CD14-positive monocyte (primary cell): ENCODE results near the gene ACTL6A. TPM values are rescaled to one million over a fixed set of nuclear protein-coding genes. Genes with fewer than 3 reads are reported as not detected.
A peak's percentile ranks its signal among the peaks of the same experiment; 100 is the strongest.

Experiments used
- DNase-seq, 3 donors: peaks; one replicate each; pipeline ENCODE4 v3.0.0-alpha.2; 2011 to 2022
- H2AFZ ChIP-seq: 2 replicates; pipeline ENCODE4 v1.6.0; 2012; ENCODE audit warnings: mild to moderate bottlenecking, low read depth, low read length, inconsistent platforms; ENCODE audit not compliant: insufficient read depth, poor library complexity, severe bottlenecking
- H3K27ac ChIP-seq, 2 donors: 1 replicate in 1 of 2; 2 replicates in 1 of 2; pipeline ENCODE4 v1.5.1; 2012 to 2013; ENCODE audit warnings: low read length in 2 of 2, control low read depth in 1 of 2, inconsistent platforms in 1 of 2, low read depth in 1 of 2, mild to moderate bottlenecking in 1 of 2
- H3K27me3 ChIP-seq, 2 donors: one replicate each; pipeline versions ENCODE4 v1.6.0 to v1.6.1; 2011 to 2013; ENCODE audit warnings: low read length in 2 of 2; ENCODE audit not compliant: control insufficient read depth in 2 of 2, insufficient read depth in 2 of 2
- H3K36me3 ChIP-seq, 2 donors: replicated peaks in 1 of 2; 1 replicate in 1 of 2; 2 replicates in 1 of 2; pipeline versions ENCODE4 v1.5.1 to v1.6.1; 2012 to 2013; ENCODE audit warnings: low read length in 2 of 2, control low read depth in 1 of 2, inconsistent platforms in 1 of 2, mild to moderate bottlenecking in 1 of 2; ENCODE audit not compliant: insufficient read depth in 2 of 2, control insufficient read depth in 1 of 2
- H3K4me1 ChIP-seq, 2 donors: 1 replicate in 1 of 2; 2 replicates in 1 of 2; pipeline versions ENCODE4 v1.5.1 to v1.6.1; 2012 to 2013; ENCODE audit warnings: low read length in 2 of 2, control low read depth in 1 of 2, inconsistent platforms in 1 of 2, mild to moderate bottlenecking in 1 of 2, moderate library complexity in 1 of 2; ENCODE audit not compliant: insufficient read depth in 2 of 2, control insufficient read depth in 1 of 2
- H3K4me2 ChIP-seq: replicated peaks from 2 replicates; pipeline ENCODE3; 2012; ENCODE audit warnings: low read length, moderate library complexity, mild to moderate bottlenecking; ENCODE audit not compliant: poor library complexity, severe bottlenecking; ENCODE audit errors: extremely low read depth
- H3K4me3 ChIP-seq, 3 experiments: fragments of 200-600 bp in 1 of 3; sonication (generic) in 1 of 3; replicated peaks in 1 of 3; 1 replicate in 2 of 3; 2 replicates in 1 of 3; pipeline ENCODE4 v1.5.1; 2011 to 2013; ENCODE audit warnings: low read length in 3 of 3, mild to moderate bottlenecking in 3 of 3, control low read depth in 2 of 3, low read depth in 2 of 3, inconsistent platforms in 1 of 3, moderate library complexity in 1 of 3
- H3K79me2 ChIP-seq: 2 replicates; pipeline ENCODE4 v1.6.0; 2012; ENCODE audit warnings: mild to moderate bottlenecking, control low read depth, inconsistent platforms, low read length, moderate library complexity; ENCODE audit not compliant: insufficient read depth
- H3K9ac ChIP-seq: 2 replicates; pipeline ENCODE4 v1.6.0; 2017; ENCODE audit warnings: low read length, mild to moderate bottlenecking; ENCODE audit not compliant: insufficient read depth, poor library complexity, severe bottlenecking
- H3K9me3 ChIP-seq, 2 donors: replicated peaks in 1 of 2; 1 replicate in 1 of 2; 2 replicates in 1 of 2; pipeline versions ENCODE4 v1.5.1 to v1.6.1; 2012 to 2013; ENCODE audit warnings: low read length in 2 of 2, control low read depth in 1 of 2; ENCODE audit not compliant: control insufficient read depth in 1 of 2, insufficient read depth in 1 of 2
- H4K20me1 ChIP-seq: 2 replicates; pipeline ENCODE4 v1.6.0; 2012; ENCODE audit warnings: mild to moderate bottlenecking, low read length, control low read depth, moderate library complexity; ENCODE audit not compliant: insufficient read depth
- H3K27ac Mint-ChIP-seq, 7 donors: one replicate each; pipeline ENCODE4 v1.8.0; 2020; ENCODE audit warnings: mild to moderate bottlenecking in 7 of 7, mixed read lengths in 7 of 7, moderate library complexity in 6 of 7, inconsistent platforms in 2 of 7
- H3K27me3 Mint-ChIP-seq, 3 donors: one replicate each; pipeline ENCODE4 v1.8.0; 2021 to 2022; ENCODE audit warnings: low read depth in 3 of 3, mild to moderate bottlenecking in 3 of 3, mixed read lengths in 3 of 3, moderate library complexity in 3 of 3, inconsistent platforms in 1 of 3
- H3K36me3 Mint-ChIP-seq, 2 donors: one replicate each; pipeline ENCODE4 v1.8.0; 2020; ENCODE audit warnings: mixed read lengths in 2 of 2, inconsistent platforms in 1 of 2, mild to moderate bottlenecking in 1 of 2
- H3K4me1 Mint-ChIP-seq: one replicate; pipeline ENCODE4 v1.8.0; 2020; ENCODE audit warnings: mild to moderate bottlenecking, mixed read lengths
- H3K4me3 Mint-ChIP-seq, 2 donors: one replicate each; pipeline ENCODE4 v1.8.0; 2020; ENCODE audit warnings: mild to moderate bottlenecking in 2 of 2, mixed read lengths in 2 of 2, moderate library complexity in 1 of 2
- H3K9me3 Mint-ChIP-seq, 7 donors: one replicate each; pipeline ENCODE4 v1.8.0; 2020 to 2022; ENCODE audit warnings: mixed read lengths in 7 of 7, mild to moderate bottlenecking in 6 of 7, moderate library complexity in 6 of 7, inconsistent platforms in 2 of 7
- WGBS: methylation state at CpG from one replicate; pipeline ENCODE4 v1.1.5; 2013; ENCODE audit warnings: missing lambda C conversion rate; ENCODE audit not compliant: insufficient coverage; 5-methylcytosine and 5-hydroxymethylcytosine counted together
- intact Hi-C, 2 donors: fragments of 100-400 bp; cut with micrococcal nuclease; formaldehyde crosslinking; loops; one replicate each; pipeline versions ENCODE4 v1.15.0 to v1.15.1; 2023
- polyA plus RNA-seq, 3 donors: library from polyadenylated mRNA; depleted of rRNA in 1 of 3; unstranded in 2 of 3; stranded (reverse) in 1 of 3; fragments of 300-500 nt in 2 of 3; fragments of >200 nt in 1 of 3; fragmentation: Illumina TruSeq in 2 of 3; gene quantifications; 1 replicate in 2 of 3; 2 replicates in 1 of 3; pipeline ENCODE4 v1.2.3, GENCODE V29; 2012 to 2021
- TF ChIP-seq, protein P1 (sequence below): fragments of 200-600 bp; IDR thresholded peaks from one replicate; pipeline ENCODE4 v1.8.0; 2022; ENCODE audit warnings: antibody characterized with exemption, mild to moderate bottlenecking

ACTL6A gene
- polyA plus RNA-seq, 3 donors, result 28.2 to 37.2 (median 35.9) TPM

DNA sequence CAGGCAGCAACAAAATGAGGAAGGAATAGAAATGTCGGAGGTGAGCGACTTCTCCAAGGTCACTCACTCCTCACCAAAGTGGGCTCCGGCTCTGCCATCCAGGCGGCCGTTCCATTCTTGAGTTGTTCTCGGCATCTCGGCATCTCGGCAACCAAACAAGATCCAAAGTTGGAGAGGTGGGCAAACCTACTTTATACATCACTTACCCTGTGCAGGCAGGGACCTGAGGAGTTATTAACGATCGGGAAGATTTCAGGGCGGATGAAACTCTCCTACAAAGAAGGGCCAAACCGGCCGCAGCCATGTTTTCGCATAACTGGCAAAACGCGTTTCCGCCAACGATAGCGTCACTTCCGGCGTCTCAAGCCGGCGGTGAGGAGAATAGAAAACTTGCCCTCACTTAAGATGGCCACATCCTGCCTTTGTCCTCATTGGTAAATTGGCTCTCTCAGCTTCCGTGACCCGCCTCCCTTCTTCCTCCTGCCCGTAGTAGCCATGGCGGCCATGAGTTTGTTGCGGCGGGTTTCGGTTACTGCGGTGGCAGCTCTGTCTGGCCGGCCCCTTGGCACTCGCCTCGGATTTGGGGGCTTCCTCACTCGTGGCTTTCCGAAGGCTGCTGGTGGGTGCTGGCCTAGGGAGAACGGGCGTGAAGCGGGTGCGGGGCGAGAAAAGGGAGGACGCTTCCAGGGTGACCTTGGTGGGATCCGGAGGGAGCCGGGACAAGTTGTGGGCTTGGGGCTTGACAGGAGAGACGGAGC lies 41.8 kb downstream of the ACTL6A start, which contains the start of the genes MRPL47 and NDUFB5:
TSS of gene MRPL47 (minus strand) at position 318 of the 758 bp plus-strand sequence. CDS start at position 304, 14 bp downstream.
TSS of gene NDUFB5 (plus strand) at position 474 of the 758 bp plus-strand sequence. CDS start at position 496, 22 bp downstream.
- no peaks in the 10 kb centered on the region for H3K9me3 Mint-ChIP-seq
- Histone ChIP-seq H4K20me1 (peaks cover 10% of the 10 kb centered on the region), H2AFZ (peak within 1 kb of the TSS; percentile 96), H3K9me3 (no peaks in the 10 kb centered on the region), H3K4me2 (peak within 1 kb of the TSS; percentile 90), H3K27me3 (no peaks in the 10 kb centered on the region), H3K27ac (peak within 1 kb of the TSS; percentile 95 to 99), H3K9ac (peak within 1 kb of the TSS; percentile 95), H3K4me3 (peak within 1 kb of the TSS; percentile 79 to 96 (median 96)), H3K4me1 (peaks cover 33 to 39% of the 10 kb centered on the region in 2 donors), H3K36me3 (peaks cover 27 to 31% of the 10 kb centered on the region in 2 donors), H3K79me2 (peaks cover 85% of the 10 kb centered on the region)
- intact Hi-C loops, result loop anchor here (5.0 kb wide), 2 partner anchors 42 to 257 kb away; partner anchors contain the start of genes MFN1 (in 2 of the 2) and ACTL6A (in 1 of the 2)
- H3K36me3 Mint-ChIP-seq, result peaks cover 28 to 31% of the 10 kb centered on the region in 2 donors
- WGBS, result under 1% methylated on average over 36 of the region's 45 CpGs
- peak within 1 kb of the TSS; percentile 99 to 100 (median 99) for H3K27ac Mint-ChIP-seq
- peak within 1 kb of the TSS; percentile 97 to 100 for H3K4me3 Mint-ChIP-seq
- TF ChIP-seq, protein P1, sequence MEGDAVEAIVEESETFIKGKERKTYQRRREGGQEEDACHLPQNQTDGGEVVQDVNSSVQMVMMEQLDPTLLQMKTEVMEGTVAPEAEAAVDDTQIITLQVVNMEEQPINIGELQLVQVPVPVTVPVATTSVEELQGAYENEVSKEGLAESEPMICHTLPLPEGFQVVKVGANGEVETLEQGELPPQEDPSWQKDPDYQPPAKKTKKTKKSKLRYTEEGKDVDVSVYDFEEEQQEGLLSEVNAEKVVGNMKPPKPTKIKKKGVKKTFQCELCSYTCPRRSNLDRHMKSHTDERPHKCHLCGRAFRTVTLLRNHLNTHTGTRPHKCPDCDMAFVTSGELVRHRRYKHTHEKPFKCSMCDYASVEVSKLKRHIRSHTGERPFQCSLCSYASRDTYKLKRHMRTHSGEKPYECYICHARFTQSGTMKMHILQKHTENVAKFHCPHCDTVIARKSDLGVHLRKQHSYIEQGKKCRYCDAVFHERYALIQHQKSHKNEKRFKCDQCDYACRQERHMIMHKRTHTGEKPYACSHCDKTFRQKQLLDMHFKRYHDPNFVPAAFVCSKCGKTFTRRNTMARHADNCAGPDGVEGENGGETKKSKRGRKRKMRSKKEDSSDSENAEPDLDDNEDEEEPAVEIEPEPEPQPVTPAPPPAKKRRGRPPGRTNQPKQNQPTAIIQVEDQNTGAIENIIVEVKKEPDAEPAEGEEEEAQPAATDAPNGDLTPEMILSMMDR, result no peak
- peak; percentile 95 to 98 (median 97) for DNase-seq
- H3K4me1 Mint-ChIP-seq, result peaks cover 42% of the 10 kb centered on the region
- peaks cover 0 to 4% (median 0%) of the 10 kb centered on the region in 3 donors for H3K27me3 Mint-ChIP-seq

DNA sequence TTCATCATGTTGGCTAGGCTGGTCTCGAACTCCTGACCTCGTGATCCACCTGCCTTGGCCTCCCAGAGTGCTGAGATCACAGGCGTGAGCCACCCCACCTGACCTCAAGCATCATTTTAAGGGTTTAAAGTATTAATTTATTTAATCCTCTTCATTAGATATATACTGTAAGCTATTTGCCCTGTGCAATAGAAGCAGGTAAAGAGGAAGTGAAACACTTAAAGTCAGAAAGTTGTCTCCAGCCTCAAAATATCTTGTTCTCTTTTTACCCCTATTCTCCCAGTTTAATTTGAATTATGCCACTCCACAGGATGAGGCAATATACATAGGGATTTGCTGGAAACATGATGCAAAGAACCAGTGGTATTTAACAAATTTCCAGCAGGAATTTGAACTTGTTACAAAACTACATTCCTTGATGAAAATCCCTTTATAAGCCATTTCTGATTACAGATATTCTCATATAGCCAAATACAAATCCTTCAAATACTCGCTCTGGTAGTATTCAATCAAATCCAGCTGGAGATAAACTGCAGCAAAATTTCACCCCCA lies 43.9 kb downstream of the ACTL6A start:
- H2AFZ ChIP-seq, result no peak overlapping the region
- H3K9me3 ChIP-seq, result no peaks in the 10 kb centered on the region
- 63% methylated on average over 1 of the region's 4 CpGs for WGBS
- Mint-ChIP-seq H3K4me1 (peaks cover 42% of the 10 kb centered on the region), H3K27me3 (peaks cover 0 to 2% (median 0%) of the 10 kb centered on the region in 3 donors), H3K9me3 (no peaks in the 10 kb centered on the region), H3K4me3 (no peak overlapping the region), H3K36me3 (peaks cover 19 to 26% of the 10 kb centered on the region in 2 donors), H3K27ac (peak overlapping the region; percentile 15 to 80 (median 55))
- peaks cover 7 to 26% of the 10 kb centered on the region in 2 donors for H3K36me3 ChIP-seq
- TF ChIP-seq, protein P1, result no peak
- H3K27ac ChIP-seq, result no peak overlapping the region
- H3K4me1 ChIP-seq, result peaks cover 33 to 39% of the 10 kb centered on the region in 2 donors
- DNase-seq, result peak in 2 of 3 donors; percentile 6 to 17
- H3K27me3 ChIP-seq, result no peaks in the 10 kb centered on the region
- no peak overlapping the region for H3K4me3 ChIP-seq
- peaks cover 91% of the 10 kb centered on the region for H3K79me2 ChIP-seq
- intact Hi-C loops, result loop anchor here in 1 of 2 donors (5.0 kb wide), 1 partner anchor 259 kb away; the partner anchor contains the start of gene MFN1
- H3K4me2 ChIP-seq, result no peak overlapping the region
- H3K9ac ChIP-seq, result no peak overlapping the region
- peaks cover 19% of the 10 kb centered on the region for H4K20me1 ChIP-seq
